Natural killer cell (primary cell): ENCODE measurements around the gene MBD5. TPM values are rescaled to one million over a fixed set of nuclear protein-coding genes. Genes with fewer than 3 reads are reported as not detected.

Source experiments
- ATAC-seq, 3 donors: fragments of 150-1000 bp in 2 of 3; fragments of 200-7000 bp in 1 of 3; cut with Tn5 transposase; 1 replicate in 1 of 3; 2 replicates in 2 of 3; pipeline ENCODE4 v1.10.0; 2021; ENCODE audit warnings: mild to moderate bottlenecking in 2 of 3, moderate library complexity in 2 of 3
- DNase-seq, 2 donors: peaks; one replicate each; pipeline versions ENCODE4 v3.0.0 to v3.0.0-alpha.2; 2013 to 2021; ENCODE audit warnings: mixed read lengths in 1 of 2
- H3K27ac ChIP-seq: one replicate; pipeline ENCODE4 v1.5.1; 2013; ENCODE audit warnings: mild to moderate bottlenecking, low read length
- H3K27me3 ChIP-seq: one replicate; pipeline ENCODE4 v1.6.1; 2013; ENCODE audit warnings: low read length; ENCODE audit not compliant: control insufficient read depth, insufficient read depth
- H3K36me3 ChIP-seq: one replicate; pipeline ENCODE4 v1.6.1; 2013; ENCODE audit warnings: low read length; ENCODE audit not compliant: control insufficient read depth, insufficient read depth
- H3K4me1 ChIP-seq: one replicate; pipeline ENCODE4 v1.6.1; 2013; ENCODE audit warnings: low read length; ENCODE audit not compliant: control insufficient read depth, insufficient read depth
- H3K4me3 ChIP-seq: one replicate; pipeline ENCODE4 v1.5.1; 2013; ENCODE audit warnings: low read length
- H3K9me3 ChIP-seq: one replicate; pipeline ENCODE4 v1.6.1; 2013; ENCODE audit warnings: low read length; ENCODE audit not compliant: control insufficient read depth, insufficient read depth
- H3K27ac Mint-ChIP-seq, 2 donors: one replicate each; pipeline ENCODE4 v1.8.0; 2022; ENCODE audit warnings: mild to moderate bottlenecking in 2 of 2, mixed read lengths in 2 of 2, moderate library complexity in 1 of 2
- H3K27me3 Mint-ChIP-seq, 2 donors: one replicate each; pipeline ENCODE4 v1.8.0; 2022; ENCODE audit warnings: low read depth in 2 of 2, mixed read lengths in 2 of 2
- H3K36me3 Mint-ChIP-seq: one replicate; pipeline ENCODE4 v1.8.0; 2022; ENCODE audit warnings: mixed read lengths
- H3K4me1 Mint-ChIP-seq, 2 donors: one replicate each; pipeline ENCODE4 v1.8.0; 2022; ENCODE audit warnings: mixed read lengths in 2 of 2
- H3K4me3 Mint-ChIP-seq: one replicate; pipeline ENCODE4 v1.8.0; 2022; ENCODE audit warnings: mild to moderate bottlenecking, moderate library complexity, mixed read lengths
- H3K9me3 Mint-ChIP-seq, 2 donors: one replicate each; pipeline ENCODE4 v1.8.0; 2022; ENCODE audit warnings: mixed read lengths in 2 of 2
- CTCF ChIP-seq: fragments of 200-600 bp; IDR thresholded peaks from one replicate; pipeline ENCODE4 v1.8.0; 2022; ENCODE audit warnings: antibody characterized with exemption
- WGBS: methylation state at CpG from one replicate; pipeline ENCODE4 v1.1.7; 2013; ENCODE audit warnings: missing lambda C conversion rate; ENCODE audit not compliant: insufficient coverage; 5-methylcytosine and 5-hydroxymethylcytosine counted together
- intact Hi-C: fragments of 100-400 bp; cut with micrococcal nuclease; formaldehyde crosslinking; loops from one replicate; pipeline ENCODE4 v1.14.2; 2022
- total RNA-seq, 4 donors: library from RNA; stranded (reverse); fragments of 120-200 nt in 1 of 4; gene quantifications; one replicate each; pipeline versions ENCODE4 v1.2.3 to v1.2.4, GENCODE V29; 2013 to 2022

Gene MBD5
- total RNA-seq, 3 donors from 2014 or later (not counting 1 experiment from before 2014, with no cell fraction given), result 83.8 to 96.3 (median 89.7) TPM

- DNase-seq, result no peak
- Mint-ChIP-seq H3K4me3 (no peak overlapping the region), H3K36me3 (no peaks in the 10 kb centered on the region), H3K27ac (no peak overlapping the region), H3K9me3 (no peaks in the 10 kb centered on the region), H3K27me3 (peaks cover 0 to 4% of the 10 kb centered on the region in 2 donors), H3K4me1 (peaks cover 0 to 7% of the 10 kb centered on the region in 2 donors)
- no peaks in the 10 kb centered on the region for H3K9me3 ChIP-seq
- WGBS, result 89% methylated on average over 7 of the region's 8 CpGs
- intact Hi-C loops, result no loop called here
- no peak for ATAC-seq
- no peak overlapping the region for H3K27ac ChIP-seq
- H3K36me3 ChIP-seq, result no peaks in the 10 kb centered on the region
- no peaks in the 10 kb centered on the region for H3K27me3 ChIP-seq
- H3K4me3 ChIP-seq, result no peak overlapping the region
- no peak for TF ChIP-seq CTCF
- H3K4me1 ChIP-seq, result peaks cover under 1% of the 10 kb centered on the region
Observed at GRCh38 chr2:148533004-148533403, 512.1 kb downstream of the MBD5 start.

- H3K36me3 Mint-ChIP-seq, result no peaks in the 10 kb centered on the region
- WGBS, result 79% methylated on average over 3 of the region's 3 CpGs
- Histone ChIP-seq H3K27me3 (no peaks in the 10 kb centered on the region), H3K36me3 (no peaks in the 10 kb centered on the region), H3K4me1 (no peaks in the 10 kb centered on the region), H3K4me3 (no peak overlapping the region), H3K27ac (no peak overlapping the region), H3K9me3 (no peaks in the 10 kb centered on the region)
- H3K9me3 Mint-ChIP-seq, result no peaks in the 10 kb centered on the region
- peaks cover 0 to 4% of the 10 kb centered on the region in 2 donors for H3K27me3 Mint-ChIP-seq
- H3K4me3 Mint-ChIP-seq, result no peak overlapping the region
- intact Hi-C loops, result no loop called here
- DNase-seq (no peak), ATAC-seq (no peak)
- no peak for TF ChIP-seq CTCF
- H3K27ac Mint-ChIP-seq, result no peak overlapping the region
- H3K4me1 Mint-ChIP-seq, result peaks cover 0 to 7% of the 10 kb centered on the region in 2 donors
Observed at GRCh38 chr2:148533685-148534084, 512.8 kb downstream of the MBD5 start.

DNA sequence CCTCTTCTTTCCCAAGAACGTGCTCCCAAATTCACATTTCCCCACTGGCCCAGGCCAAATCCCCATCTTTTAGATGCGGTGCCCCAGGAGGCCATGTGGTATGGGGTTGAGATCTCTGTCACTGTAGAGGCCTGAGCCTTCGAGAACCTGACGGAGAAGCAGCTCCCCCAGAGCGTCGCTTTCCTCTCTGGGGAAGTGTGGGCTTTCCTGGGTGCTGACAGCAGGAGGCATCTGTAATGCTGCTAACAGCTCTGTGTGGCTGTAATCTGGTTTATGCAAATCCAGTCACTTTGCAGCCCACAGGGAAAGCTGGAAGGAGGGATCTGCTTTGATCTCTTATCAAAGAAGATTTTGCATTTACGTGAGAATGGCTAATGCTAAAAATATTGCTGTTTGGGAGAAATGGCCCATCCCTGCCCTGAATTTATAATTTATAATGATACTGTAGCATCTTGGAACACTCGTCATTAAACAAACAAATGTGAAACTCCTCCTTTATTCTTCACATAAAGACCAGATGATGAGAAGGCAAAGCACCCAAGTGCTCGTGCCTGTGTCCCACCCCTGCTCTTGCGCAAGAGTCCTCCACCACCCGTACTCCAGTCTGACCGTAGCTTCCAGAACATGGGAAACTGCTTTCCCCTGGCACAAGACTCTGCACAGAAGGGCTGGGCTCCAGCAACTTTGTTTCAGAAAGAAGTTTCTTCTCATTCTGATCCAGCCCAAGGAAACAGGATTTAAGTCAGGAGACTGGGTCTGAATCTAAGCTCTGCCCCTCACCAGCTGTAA is 513.7 kb downstream of the MBD5 start:
- Mint-ChIP-seq H3K36me3 (no peaks in the 10 kb centered on the region), H3K4me3 (no peak overlapping the region), H3K27me3 (peaks cover 0 to 4% of the 10 kb centered on the region in 2 donors), H3K27ac (no peak overlapping the region), H3K9me3 (no peaks in the 10 kb centered on the region), H3K4me1 (peaks cover 0 to 5% of the 10 kb centered on the region in 2 donors)
- H3K27me3 ChIP-seq, result no peaks in the 10 kb centered on the region
- WGBS, result 90% methylated on average over 11 of the region's 12 CpGs
- no peaks in the 10 kb centered on the region for H3K9me3 ChIP-seq
- H3K27ac ChIP-seq, result no peak overlapping the region
- intact Hi-C loops, result no loop called here
- no peaks in the 10 kb centered on the region for H3K4me1 ChIP-seq
- H3K4me3 ChIP-seq, result no peak overlapping the region
- no peak for ATAC-seq
- no peaks in the 10 kb centered on the region for H3K36me3 ChIP-seq
- no peak for DNase-seq
- no peak for TF ChIP-seq CTCF

DNA sequence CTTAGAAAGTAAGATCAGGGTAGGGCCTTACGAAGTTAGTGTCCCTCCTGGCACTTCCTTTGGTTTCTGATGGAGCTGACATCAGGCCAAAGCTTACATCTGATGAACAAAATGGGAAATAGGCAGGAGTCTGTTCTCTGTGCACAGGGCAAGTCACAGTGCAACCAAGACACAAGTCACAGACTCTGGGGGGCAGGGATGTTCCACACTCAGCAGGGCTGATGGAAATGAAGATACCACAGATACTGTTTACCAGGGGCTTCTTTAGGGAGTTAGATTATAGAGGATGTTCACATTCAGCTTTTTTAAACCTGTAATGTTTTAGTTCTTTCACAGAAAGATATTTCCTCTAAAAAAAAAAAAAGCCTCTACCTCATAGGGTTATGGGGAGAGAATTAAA is 517.5 kb downstream of the MBD5 start:
- DNase-seq (no peak), ATAC-seq (no peak)
- no peaks in the 10 kb centered on the region for H3K27me3 ChIP-seq
- H3K4me1 Mint-ChIP-seq, result no peaks in the 10 kb centered on the region
- TF ChIP-seq CTCF, result no peak
- peaks cover 8% of the 10 kb centered on the region for H3K4me1 ChIP-seq
- peaks cover 0 to 2% of the 10 kb centered on the region in 2 donors for H3K27me3 Mint-ChIP-seq
- H3K9me3 ChIP-seq, result no peaks in the 10 kb centered on the region
- H3K27ac ChIP-seq, result no peak overlapping the region
- 59% methylated on average over 1 of the region's 1 CpG for WGBS
- H3K9me3 Mint-ChIP-seq, result no peaks in the 10 kb centered on the region
- no peak overlapping the region for H3K27ac Mint-ChIP-seq
- H3K36me3 ChIP-seq, result no peaks in the 10 kb centered on the region
- no peaks in the 10 kb centered on the region for H3K36me3 Mint-ChIP-seq
- intact Hi-C loops, result no loop called here
- no peak overlapping the region for H3K4me3 ChIP-seq
- no peak overlapping the region for H3K4me3 Mint-ChIP-seq
